ENCODE measurements around the gene ADRA1B.

Gene ADRA1B

GRCh38 chr5:159887050-159887449 is 29.2 kb upstream of the ADRA1B start:
- DNase-seq, result no peak
- TF ChIP-seq, protein P1, sequence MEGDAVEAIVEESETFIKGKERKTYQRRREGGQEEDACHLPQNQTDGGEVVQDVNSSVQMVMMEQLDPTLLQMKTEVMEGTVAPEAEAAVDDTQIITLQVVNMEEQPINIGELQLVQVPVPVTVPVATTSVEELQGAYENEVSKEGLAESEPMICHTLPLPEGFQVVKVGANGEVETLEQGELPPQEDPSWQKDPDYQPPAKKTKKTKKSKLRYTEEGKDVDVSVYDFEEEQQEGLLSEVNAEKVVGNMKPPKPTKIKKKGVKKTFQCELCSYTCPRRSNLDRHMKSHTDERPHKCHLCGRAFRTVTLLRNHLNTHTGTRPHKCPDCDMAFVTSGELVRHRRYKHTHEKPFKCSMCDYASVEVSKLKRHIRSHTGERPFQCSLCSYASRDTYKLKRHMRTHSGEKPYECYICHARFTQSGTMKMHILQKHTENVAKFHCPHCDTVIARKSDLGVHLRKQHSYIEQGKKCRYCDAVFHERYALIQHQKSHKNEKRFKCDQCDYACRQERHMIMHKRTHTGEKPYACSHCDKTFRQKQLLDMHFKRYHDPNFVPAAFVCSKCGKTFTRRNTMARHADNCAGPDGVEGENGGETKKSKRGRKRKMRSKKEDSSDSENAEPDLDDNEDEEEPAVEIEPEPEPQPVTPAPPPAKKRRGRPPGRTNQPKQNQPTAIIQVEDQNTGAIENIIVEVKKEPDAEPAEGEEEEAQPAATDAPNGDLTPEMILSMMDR (IDR thresholded peaks at IDR 0.05; ENCODE audit: low read depth, low read length), result no peak
- H3K36me3 ChIP-seq, result no peaks in the 10 kb centered on the region

GRCh38 chr5:159888860-159889259 is 27.4 kb upstream of the ADRA1B start:
- DNase-seq, result no peak
- H3K27ac ChIP-seq, result no peak overlapping the region
- H3K27me3 ChIP-seq (ENCODE audit: insufficient read depth, low read depth, severe bottlenecking), result no peaks in the 10 kb centered on the region
- no peaks in the 10 kb centered on the region for H3K36me3 ChIP-seq
- H3K9me3 ChIP-seq (ENCODE audit: severe bottlenecking), result no peaks in the 10 kb centered on the region
- H3K4me3 ChIP-seq (ENCODE audit: low read depth, low read length), result no peak overlapping the region
- TF ChIP-seq, protein P1 (IDR thresholded peaks at IDR 0.05; ENCODE audit: low read depth, low read length), result no peak

More at GRCh38 chr5:159887050-159887449, 29.2 kb upstream of the ADRA1B start:
- Histone ChIP-seq H3K27ac (no peak overlapping the region), H3K27me3 (ENCODE audit: insufficient read depth, low read depth, severe bottlenecking) (no peaks in the 10 kb centered on the region), H3K9me3 (ENCODE audit: severe bottlenecking) (no peaks in the 10 kb centered on the region), H3K4me3 (ENCODE audit: low read depth, low read length) (no peak overlapping the region)

GRCh38 chr5:159890141-159890540 is 26.1 kb upstream of the ADRA1B start:
- Histone ChIP-seq H3K9me3 (ENCODE audit: severe bottlenecking) (no peaks in the 10 kb centered on the region), H3K36me3 (no peaks in the 10 kb centered on the region), H3K27ac (no peak overlapping the region), H3K4me3 (ENCODE audit: low read depth, low read length) (no peak overlapping the region), H3K27me3 (ENCODE audit: insufficient read depth, low read depth, severe bottlenecking) (no peaks in the 10 kb centered on the region)
- TF ChIP-seq, protein P1 (IDR thresholded peaks at IDR 0.05; ENCODE audit: low read depth, low read length), result no peak
- no peak for DNase-seq

DNA sequence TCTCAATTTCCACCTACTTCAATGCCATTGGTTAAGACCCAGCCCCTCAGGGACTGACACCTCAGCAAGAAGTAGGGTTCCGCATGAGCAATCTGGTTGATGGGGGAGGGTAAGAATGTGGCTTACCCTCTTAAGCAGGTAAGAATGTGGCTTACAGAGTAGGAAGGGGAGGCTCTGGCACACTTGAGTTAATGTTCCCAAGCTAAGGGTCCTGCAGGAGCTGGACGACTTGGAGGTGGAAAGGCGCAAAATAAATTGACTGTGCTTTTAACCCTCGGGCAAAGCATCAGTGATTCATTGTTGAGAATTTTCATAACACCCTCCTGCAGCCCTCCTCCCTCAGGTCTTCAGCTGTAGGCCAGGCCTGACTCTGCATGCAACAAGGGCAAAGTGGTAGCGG is 24.9 kb upstream of the ADRA1B start:
- Histone ChIP-seq H3K27me3 (ENCODE audit: insufficient read depth, low read depth, severe bottlenecking) (no peaks in the 10 kb centered on the region), H3K36me3 (no peaks in the 10 kb centered on the region), H3K9me3 (ENCODE audit: severe bottlenecking) (no peaks in the 10 kb centered on the region), H3K4me3 (ENCODE audit: low read depth, low read length) (no peak overlapping the region), H3K27ac (no peak overlapping the region)
- DNase-seq, result peak; percentile 45
- TF ChIP-seq, protein P1 (IDR thresholded peaks at IDR 0.05; ENCODE audit: low read depth, low read length), result no peak

DNA sequence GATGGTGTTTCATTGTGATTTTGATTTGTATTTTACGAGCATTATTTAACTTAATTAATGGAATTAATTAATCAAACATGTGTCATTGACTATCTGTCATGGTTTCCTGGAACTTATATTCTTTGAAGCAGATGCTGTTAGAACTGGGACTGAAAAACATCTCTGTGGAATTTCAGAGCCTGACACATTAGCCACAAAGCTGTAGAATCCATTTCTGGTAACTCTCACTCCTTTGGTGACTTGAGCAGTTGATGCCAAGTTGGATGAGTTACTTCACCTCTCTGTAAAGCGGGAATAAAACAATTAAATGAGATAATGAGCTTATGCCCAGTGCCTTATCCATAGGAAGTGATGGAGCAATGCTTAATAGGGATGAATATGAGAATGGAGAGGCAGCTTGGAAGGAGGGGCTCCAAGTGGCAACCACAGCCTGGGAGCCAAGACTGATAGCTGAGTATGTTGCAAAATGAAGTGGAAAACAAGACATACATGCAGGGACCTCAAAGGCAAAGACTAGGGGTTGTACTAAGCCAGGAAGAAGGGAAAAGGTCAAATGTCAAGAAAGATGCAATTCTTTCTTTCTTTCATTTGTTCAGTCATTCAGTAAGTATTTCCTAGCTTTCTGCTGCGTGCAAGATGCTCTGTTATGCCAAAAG is 23.1 kb upstream of the ADRA1B start:
- no peak overlapping the region for H3K4me3 ChIP-seq (ENCODE audit: low read depth, low read length)
- no peaks in the 10 kb centered on the region for H3K27me3 ChIP-seq (ENCODE audit: insufficient read depth, low read depth, severe bottlenecking)
- TF ChIP-seq, protein P1 (IDR thresholded peaks at IDR 0.05; ENCODE audit: low read depth, low read length), result no peak
- no peak overlapping the region for H3K27ac ChIP-seq
- no peaks in the 10 kb centered on the region for H3K9me3 ChIP-seq (ENCODE audit: severe bottlenecking)
- no peaks in the 10 kb centered on the region for H3K36me3 ChIP-seq
- DNase-seq, result no peak
